GM19351 (cell line): Measurements from ENCODE around the gene BMP4.

Experiments
- ATAC-seq: cut with Tn5 transposase; IDR thresholded peaks from one replicate; pipeline ENCODE4 v1.9.1; 2021; ENCODE audit warnings: mild to moderate bottlenecking, moderate library complexity; ENCODE audit not compliant: unreplicated experiment

BMP4 gene

DNA sequence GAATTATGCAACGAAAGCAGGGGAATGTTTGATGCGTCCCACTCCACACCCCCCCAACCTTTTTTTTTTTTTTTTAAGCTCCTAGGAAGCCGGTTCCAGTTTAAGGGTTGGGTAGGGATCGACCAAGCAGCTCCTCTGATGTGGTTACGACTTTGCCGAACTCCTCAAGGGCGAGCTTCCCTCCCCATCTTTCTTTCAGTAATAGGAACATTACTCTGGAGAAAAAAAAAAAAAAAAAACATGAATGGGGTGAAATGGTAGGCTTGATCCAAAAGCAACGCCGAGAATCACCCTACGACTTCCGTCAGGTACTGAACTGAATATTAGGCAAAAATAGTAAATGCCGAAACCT, 9.6 kb downstream of the BMP4 start:
- no peak for ATAC-seq

- ATAC-seq: no peak
These were observed 10.1 kb downstream of the BMP4 start for GRCh38 chr14:53946404-53947093.

GRCh38 chr14:53946071-53946403, 10.6 kb downstream of the BMP4 start:
- ATAC-seq: no peak

DNA sequence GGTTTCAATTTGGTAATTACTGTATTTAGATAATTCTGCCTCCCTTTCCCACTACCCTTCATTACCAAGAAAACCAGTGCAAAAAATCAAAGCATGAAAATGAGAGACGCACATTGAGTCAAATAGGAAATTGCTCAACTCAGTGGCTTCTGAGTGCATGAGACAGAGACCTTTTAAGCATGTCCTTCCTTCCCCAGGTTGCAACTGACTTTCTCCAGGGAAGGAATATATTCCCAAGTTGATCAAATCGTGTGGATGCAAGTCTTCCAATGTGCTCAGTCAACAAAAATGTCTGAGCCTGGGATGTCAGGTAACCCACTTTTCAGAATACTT, 12.9 kb downstream of the BMP4 start:
- no peak for ATAC-seq

DNA sequence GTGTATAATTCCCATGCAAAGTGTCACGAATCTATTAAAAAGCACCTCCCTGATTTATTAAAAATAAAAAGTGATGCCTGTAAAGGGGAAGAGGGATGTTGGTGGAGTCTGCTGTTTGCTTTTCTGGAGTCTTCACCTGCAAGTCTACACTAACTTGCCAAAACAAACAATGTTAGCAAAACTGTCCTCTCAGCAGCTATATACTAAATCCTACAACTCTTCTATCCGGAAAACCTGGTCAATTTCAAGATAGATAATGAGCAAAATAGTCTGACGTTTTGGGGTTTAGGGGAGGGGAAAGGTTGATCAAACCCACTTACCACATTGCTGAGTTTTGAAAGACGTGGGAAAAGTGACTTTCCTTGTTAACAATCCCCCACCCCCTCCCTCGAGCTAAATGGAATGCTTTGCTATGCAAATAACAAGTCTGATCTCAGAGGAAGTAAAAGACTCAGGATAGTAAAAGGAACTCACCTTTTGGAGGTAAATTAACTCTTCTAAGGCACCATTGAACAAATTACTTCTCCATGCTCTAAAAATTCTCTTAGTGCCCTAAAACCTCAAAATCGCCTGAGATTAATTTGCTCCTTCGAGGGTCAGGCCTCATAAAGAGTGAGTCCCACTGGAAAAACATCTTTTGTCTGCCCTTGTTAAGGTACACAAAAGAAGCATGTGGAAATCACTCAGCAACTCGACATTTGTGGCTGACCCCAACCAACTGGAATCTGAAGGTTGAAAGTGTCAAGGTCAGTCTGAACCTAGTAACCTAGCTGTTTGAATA, 13.5 kb downstream of the BMP4 start:
- no peak for ATAC-seq

DNA sequence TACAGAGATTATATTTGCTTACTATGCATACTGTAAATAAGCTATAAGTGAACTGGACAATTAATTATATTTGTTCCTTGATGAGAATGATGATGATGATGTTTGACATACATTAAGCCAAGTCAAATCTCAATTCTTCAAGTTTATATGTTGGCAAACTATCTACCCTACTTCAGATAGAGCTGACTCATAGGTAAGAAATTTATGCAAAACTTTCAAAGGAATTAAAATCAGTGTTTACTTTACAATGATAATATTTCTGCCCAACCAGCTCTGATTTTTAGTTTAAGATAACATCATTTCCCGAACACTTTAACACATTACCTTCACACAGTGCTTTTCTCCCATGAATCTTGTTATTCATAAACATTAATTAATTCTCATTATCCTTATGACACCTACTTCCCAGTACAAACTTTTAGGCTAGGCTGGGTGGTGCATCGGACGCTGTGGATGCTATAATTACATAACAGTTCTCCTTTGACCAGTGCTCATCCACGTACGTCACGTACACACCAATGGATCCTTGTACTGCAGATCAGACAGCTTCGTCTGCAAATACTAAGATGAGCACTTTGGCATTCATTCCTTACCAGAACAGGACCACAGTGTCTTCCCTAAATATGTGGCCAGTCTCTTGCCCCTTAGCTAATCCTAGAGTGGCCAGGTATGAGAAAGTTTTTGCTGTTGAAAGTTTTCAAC, 18.3 kb downstream of the BMP4 start:
- ATAC-seq: no peak

DNA sequence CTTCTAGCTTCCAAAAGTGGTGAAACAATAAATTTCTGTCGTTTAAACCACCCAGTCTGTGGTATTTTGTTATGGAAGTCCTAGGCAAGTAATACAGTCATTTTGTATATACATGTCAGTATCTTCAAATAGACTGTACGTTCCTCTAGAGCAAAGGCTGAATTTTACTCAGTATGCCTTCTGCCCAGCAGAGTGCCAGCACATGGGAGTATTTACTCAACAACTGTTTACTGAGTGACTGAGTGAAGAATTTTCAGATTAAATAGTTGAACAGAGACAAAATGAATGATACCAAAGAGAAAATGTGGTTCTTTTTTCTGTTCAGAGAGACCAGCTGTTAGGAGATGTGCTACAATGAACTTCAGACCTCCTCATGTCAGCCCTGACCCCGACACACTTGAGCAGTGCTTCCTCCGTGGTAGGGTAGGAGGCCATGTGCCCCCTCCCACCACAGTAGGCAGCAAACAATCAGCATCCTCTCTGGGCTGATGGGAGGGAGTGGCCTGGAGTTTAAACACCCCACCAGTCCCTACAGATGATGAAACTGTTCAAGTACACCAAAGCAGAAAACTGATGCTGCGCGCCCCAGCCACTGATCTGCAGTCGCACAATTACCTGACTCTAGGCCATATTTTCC, 21.7 kb downstream of the BMP4 start:
- ATAC-seq: no peak

GRCh38 chr14:53932966-53933365, 23.7 kb downstream of the BMP4 start:
- ATAC-seq: no peak

- ATAC-seq: no peak
These were observed 26.5 kb downstream of the BMP4 start for GRCh38 chr14:53929871-53930715.

DNA sequence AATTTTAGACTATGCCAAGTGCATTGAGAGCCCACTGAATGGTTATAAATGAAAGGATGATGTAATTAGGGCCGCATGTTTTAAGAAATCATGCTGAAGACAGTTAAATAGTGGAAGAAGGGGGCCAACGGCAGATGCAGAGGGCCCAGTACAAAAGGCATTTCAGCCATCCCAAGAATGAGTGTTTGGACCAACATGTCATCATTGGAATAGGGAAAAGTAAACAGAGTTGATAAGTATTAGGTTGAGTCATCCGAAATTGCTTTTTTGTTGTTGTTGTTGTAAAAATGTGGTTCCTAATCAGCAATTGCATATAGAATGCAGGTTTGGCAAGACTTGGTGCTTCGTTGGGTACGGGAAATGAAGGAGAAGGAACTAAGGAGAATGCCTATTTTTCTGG, 29.5 kb downstream of the BMP4 start:
- no peak for ATAC-seq

DNA sequence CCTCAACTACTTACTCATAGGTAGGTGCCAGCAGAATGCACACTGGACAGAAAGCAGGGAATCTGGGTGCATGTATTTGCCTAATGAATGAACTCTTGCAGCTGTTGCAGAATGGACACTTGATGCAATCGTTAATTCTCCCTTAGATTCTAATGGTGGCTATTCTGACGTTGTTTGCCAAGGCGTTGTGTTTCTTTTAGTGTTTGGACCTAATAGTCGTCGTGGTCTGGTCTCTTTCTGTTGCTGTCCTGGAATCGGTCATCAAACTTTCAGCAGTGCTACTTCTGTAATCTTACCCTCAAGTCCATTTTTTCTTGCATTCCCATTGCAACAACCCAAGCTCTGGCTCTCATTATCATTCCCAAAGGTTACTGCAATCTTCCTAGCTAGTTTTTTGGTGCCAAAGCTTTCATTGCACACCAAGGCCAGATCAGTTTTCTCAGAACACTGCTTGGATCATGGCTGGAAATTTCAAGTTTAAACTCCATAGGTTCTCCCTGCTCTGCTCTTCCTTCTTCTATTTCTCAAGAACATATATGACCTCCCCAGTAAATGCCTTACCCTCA, 31.3 kb downstream of the BMP4 start:
- no peak for ATAC-seq

- no peak for ATAC-seq
These were observed 31.9 kb downstream of the BMP4 start for GRCh38 chr14:53924753-53925152.

GRCh38 chr14:53921027-53921426, 35.6 kb downstream of the BMP4 start:
- ATAC-seq: no peak

- ATAC-seq: no peak
These were observed 40.4 kb downstream of the BMP4 start for GRCh38 chr14:53916239-53916638.

DNA sequence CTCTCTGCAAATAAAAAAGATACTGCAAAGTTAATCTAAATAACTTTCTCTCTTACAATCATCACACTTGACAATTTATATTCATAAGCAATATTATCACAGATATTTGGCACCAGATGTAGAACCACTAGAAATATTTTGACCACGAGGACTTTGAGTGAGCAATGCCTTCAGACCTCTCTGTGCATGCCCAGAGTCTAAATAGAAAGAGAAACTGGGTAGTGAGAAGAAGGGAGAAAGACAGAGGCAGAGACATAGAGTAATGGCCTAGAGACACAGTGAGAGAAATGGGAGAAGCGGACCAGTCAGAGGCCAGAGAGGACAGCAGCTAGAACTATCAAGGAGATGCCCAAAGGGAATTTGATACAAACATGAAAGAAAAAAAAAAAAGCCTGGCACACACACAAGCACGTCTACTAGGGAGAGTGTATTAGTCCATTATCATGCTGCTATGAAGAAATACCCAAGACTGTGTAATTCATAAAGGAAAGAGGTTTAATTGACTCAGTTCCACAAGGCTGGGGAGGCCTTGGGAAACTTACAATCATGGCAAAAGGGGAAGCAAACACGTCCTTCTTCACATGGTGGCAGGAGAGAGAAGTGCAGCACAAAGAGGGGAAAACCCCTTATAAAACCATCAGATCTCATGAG, 41.1 kb downstream of the BMP4 start:
- no peak for ATAC-seq

DNA sequence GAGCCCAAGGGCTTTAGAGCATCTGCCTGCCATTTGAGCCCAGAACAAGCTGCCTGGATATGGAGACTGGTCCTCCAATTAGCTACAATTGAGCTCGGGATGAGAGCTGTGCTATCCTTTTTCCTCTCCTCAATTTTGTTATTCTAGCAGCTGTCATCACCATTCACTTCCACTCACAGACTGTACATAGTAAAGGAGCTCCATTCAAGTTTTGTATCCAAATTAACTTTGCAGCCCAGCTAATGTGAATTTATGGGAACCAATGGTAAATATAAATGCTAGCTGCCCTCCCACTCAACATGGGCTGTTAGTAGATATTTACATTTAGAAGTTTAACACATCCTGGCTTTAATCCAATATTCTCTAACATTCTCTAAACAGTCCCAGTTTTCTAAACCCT, 44.6 kb downstream of the BMP4 start:
- no peak for ATAC-seq

- no peak for ATAC-seq
These were observed 48.2 kb downstream of the BMP4 start for GRCh38 chr14:53908416-53908815.

DNA sequence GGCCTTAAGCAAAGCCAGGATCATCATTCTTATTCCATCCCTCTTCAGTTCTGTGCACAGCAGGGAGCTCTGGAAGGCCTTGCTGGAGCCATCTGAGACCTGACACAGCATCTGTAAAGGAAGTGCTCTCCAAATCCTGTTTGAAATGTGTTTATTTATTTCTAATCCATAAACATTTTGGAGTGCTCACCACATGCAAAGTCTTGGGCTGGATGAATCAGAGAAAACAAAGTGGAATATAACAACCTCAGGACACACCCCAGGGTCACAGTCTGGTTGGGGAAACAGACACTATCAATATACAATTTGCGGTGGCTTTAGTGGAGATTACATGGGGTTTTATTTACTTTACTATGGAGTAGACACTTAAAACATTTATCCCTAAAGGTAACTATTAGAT, 54.3 kb downstream of the BMP4 start:
- ATAC-seq: no peak

DNA sequence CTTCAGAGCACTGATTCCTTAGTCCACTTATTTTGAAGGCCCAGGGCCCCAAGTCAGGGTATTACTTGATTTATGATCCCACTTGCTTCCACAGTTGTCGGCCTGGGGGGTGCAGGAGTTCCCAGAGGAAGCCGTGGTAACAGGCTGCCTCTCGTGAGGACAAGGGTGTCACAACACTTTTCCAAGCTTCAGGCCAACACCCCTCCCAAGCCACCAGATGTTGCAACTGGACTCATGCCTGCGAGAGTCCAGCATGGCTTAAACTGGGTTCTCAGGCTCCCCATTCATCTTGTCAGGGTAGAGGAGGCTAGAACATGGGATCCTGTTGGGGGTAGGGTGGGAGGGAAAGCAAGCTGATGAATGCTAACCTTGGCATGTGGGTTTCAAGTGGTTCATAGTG, 56.1 kb downstream of the BMP4 start:
- ATAC-seq: no peak
